ENCODE results near the gene GPR157.

The GPR157 gene

GRCh38 chr1:9062021-9062471 lies 66.9 kb downstream of the GPR157 start:
- H3K4me3 ChIP-seq (ENCODE audit: low read length): no peak overlapping the region
- DNase-seq (ENCODE audit: low read depth): no peak
- TF ChIP-seq, protein P1, sequence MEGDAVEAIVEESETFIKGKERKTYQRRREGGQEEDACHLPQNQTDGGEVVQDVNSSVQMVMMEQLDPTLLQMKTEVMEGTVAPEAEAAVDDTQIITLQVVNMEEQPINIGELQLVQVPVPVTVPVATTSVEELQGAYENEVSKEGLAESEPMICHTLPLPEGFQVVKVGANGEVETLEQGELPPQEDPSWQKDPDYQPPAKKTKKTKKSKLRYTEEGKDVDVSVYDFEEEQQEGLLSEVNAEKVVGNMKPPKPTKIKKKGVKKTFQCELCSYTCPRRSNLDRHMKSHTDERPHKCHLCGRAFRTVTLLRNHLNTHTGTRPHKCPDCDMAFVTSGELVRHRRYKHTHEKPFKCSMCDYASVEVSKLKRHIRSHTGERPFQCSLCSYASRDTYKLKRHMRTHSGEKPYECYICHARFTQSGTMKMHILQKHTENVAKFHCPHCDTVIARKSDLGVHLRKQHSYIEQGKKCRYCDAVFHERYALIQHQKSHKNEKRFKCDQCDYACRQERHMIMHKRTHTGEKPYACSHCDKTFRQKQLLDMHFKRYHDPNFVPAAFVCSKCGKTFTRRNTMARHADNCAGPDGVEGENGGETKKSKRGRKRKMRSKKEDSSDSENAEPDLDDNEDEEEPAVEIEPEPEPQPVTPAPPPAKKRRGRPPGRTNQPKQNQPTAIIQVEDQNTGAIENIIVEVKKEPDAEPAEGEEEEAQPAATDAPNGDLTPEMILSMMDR (IDR thresholded peaks at IDR 0.05; ENCODE audit: insufficient read depth, low read depth, low read length, missing control alignments): no peak

DNA sequence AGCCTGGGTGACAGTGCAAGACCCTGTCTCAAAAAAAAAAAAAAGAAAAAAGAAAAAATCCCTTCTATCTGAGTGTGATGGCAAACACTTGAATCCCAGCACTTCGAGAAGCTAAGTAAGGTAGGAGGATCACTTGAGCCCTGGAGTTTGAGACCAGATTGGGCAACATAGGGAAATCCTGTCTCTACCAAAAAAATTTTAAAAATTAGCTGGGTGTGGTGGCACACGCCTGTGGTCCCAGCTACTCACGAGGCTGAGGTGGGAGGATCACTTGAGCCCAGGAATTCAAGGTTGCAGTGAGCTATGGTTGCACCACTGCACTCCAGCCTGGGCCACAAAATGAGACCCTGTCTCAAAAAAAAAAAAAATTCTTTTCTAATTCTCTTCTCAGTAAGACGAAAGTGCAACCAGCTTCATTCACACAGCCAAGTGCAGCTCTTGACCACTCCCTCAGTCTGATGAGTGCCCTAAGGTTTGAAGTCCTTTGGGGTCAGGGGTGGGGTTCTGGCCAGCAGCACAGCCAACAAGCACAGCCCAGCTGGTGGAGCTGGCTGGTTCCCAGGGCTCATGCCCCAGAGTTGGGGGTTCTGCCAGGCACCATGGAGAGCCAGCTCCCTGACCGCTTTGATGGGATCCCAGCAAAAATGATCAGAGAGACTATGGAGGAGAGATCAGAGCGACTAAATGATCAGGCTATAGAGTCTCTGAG lies 67.5 kb downstream of the GPR157 start:
- H3K4me3 ChIP-seq (ENCODE audit: low read length): no peak overlapping the region
- no peak for DNase-seq (ENCODE audit: low read depth)
- TF ChIP-seq, protein P1 (IDR thresholded peaks at IDR 0.05; ENCODE audit: insufficient read depth, low read depth, low read length, missing control alignments): no peak

GRCh38 chr1:9059891-9060744 lies 68.8 kb downstream of the GPR157 start:
- TF ChIP-seq, protein P1 (IDR thresholded peaks at IDR 0.05; ENCODE audit: insufficient read depth, low read depth, low read length, missing control alignments): no peak
- no peak overlapping the region for H3K4me3 ChIP-seq (ENCODE audit: low read length)
- no peak for DNase-seq (ENCODE audit: low read depth)

DNA sequence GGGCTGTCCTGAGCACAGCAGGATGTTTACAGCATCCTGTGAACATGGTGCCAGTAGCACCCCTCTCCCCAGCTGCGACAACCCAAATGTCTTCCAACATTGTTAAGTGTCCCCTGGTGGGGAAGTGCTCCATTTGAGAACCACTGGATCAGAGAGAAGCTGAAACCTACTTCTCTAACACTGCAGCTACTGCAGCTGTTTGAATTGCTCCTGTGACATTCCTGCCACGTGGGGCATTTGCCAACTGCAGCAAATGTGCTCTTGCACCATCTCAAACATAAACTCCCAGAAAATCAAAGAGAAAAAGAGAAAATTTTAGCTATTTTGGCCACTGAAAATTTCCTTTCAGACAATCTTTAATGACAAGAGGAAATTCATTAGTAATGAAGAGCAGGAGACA lies 70.4 kb downstream of the GPR157 start:
- DNase-seq (ENCODE audit: low read depth): no peak

DNA sequence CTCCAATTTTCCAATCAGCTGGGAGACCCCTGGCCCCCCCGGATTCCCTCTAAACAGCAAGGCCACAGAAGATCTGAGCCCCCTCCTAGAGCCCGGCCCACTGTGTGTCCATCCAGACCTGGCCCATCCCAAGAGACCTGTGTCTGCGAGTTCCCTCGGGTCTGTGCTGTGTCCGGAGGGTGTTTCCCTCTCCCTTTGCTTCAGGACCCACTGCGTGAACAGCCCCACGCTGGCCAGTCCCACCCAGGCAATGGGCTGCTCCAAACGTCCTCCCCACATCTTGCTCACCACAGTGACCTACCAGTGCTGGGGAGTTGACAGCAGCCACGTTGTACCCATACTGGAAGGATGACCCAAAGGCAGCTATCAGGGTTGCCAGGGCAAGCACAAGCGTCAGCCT lies 71.1 kb downstream of the GPR157 start:
- H3K4me3 ChIP-seq (ENCODE audit: low read length): no peak overlapping the region
- TF ChIP-seq, protein P1 (IDR thresholded peaks at IDR 0.05; ENCODE audit: insufficient read depth, low read depth, low read length, missing control alignments): no peak
- DNase-seq (ENCODE audit: low read depth): no peak

More for the DNA sequence above, 70.4 kb downstream of the GPR157 start:
- TF ChIP-seq, protein P1 (IDR thresholded peaks at IDR 0.05; ENCODE audit: insufficient read depth, low read depth, low read length, missing control alignments): peak; percentile 37
- H3K4me3 ChIP-seq (ENCODE audit: low read length): no peak overlapping the region

DNA sequence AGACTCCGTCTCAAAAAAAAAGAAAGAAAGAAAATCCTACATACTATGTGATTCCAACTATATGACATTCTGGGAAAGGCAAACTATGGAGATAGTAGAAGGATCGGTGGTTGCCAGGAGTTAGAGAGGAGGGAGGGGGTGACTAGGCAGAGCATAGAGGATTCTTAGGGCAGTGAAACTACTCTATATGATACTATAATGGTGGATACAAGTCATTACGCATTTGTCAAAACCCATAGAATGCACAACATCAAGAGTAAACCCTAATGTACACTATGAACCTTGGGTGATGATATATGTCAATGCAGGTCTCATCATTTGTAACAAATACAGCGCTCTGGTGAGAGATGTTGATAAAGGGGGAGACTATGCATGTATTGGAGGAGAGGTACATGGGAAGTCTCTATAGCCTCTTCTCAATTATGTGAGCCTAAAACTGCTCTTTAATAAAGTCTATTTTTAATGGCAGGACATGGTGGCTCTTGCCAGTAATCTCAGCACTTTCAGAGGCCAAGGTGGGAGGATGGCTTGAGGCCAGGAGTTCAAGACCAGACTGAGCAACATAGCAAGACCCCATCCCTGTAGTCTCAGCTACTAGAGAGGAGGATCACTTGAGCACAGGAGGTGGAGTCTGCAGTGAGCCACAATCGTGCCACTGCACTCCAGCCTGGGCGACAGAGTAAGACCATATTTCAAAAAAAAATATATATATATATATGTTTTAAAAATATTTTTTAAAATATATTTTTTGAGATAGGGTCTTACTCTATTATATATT lies 76.4 kb downstream of the GPR157 start:
- DNase-seq (ENCODE audit: low read depth): no peak
- H3K4me3 ChIP-seq (ENCODE audit: low read length): no peak overlapping the region
- TF ChIP-seq, protein P1 (IDR thresholded peaks at IDR 0.05; ENCODE audit: insufficient read depth, low read depth, low read length, missing control alignments): no peak
